Stromal cell of bone marrow (primary cell): ENCODE data around the gene MAST2.
"Not testable (repeated sequence)": the region's sequence is repeated elsewhere in the genome, so short reads cannot be mapped to it uniquely, and the experiment has no call there.

Experiments used
- DNase-seq: peaks from one replicate; pipeline ENCODE4 v3.0.0-alpha.2; 2012; ENCODE audit warnings: low read depth

The MAST2 gene

DNA sequence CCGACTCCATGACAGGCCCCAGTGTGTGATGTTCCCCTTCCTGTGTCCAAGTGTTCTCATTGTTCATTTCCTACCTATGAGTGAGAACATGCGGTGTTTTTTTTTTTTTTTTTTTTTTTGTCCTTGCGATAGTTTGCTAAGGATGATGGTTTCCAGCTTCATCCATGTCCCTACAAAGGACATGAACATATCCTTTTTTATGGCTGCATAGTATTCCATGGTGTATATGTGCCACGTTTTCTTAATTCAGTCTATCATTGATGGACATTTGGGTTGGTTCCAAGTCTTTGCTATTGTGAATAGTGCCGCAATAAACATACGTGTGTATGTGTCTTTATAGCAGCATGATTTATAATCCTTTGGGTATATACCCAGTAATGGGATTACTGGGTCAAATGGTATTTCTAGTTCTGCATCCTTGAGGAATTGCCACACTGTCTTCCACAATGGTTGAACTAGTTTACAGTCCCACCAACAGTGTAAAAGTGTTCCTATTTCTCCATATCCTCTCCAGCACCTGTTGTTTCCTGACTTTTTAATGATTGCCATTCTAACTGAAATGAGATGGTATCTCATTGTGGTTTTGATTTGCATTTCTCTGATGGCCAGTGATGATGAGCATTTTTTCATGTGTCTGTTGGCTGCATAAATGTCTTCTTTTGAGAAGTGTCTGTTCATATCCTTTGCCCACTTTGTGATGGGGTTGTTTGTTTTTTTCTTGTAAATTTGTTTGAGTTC lies 54.5 kb downstream of the MAST2 start:
- DNase-seq, result not testable (repeated sequence)

DNA sequence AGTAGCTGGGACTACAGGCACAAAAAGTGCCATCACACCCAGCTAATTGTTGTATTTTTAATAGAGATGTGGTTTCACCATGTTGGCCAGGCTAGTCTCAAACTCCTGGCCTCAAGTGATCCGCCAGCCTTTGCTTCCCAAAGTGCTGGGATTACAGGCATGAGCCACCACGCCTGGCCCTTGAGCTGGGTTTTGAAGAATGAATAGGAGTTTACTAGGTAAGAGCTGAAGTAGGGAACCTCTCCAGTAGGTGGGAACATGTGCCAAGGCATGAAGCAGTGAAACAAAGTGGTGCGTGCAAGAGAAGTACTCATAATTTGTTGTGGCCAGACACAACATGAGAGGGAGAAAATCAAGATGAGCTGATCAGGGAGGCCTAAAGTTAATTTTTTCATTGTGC lies 55.8 kb downstream of the MAST2 start:
- DNase-seq, result no peak

DNA sequence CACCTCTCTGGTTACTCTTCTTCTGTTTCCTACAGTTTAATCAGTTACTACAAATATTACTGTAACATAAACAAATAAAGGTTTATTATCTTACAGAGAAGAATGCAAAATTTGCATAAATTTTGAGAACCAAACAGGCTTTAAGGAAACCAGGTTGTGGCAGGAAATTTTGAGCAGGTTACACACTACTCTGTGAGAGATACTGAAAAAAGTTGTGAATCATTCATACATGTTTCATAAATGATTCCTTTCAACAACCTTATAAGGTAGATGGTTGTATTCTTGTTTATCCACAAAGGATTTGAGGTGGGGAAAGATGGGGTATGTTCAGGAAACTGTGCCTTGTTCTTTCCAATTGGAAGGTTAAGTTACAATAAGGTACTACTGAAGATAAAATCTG lies 58.6 kb downstream of the MAST2 start:
- DNase-seq, result no peak

DNA sequence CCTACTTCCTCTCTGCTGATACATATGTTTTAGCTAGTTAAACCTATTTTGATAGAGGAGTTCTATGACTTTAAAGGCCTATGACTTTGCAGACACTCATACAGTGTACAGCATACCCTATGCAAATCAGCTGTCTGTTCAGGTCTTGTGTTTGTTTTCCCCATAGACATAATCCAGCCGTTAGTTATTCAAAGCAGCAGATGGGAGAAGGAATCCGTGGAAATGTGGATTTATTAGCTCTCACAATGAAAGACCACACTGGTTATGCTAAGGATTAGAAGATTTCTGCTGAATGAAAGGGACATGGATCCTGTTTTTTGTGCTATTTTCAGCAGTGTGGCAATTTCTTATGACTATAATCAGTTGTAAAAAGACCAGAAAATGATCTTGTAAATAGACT lies 59.8 kb downstream of the MAST2 start:
- no peak for DNase-seq

DNA sequence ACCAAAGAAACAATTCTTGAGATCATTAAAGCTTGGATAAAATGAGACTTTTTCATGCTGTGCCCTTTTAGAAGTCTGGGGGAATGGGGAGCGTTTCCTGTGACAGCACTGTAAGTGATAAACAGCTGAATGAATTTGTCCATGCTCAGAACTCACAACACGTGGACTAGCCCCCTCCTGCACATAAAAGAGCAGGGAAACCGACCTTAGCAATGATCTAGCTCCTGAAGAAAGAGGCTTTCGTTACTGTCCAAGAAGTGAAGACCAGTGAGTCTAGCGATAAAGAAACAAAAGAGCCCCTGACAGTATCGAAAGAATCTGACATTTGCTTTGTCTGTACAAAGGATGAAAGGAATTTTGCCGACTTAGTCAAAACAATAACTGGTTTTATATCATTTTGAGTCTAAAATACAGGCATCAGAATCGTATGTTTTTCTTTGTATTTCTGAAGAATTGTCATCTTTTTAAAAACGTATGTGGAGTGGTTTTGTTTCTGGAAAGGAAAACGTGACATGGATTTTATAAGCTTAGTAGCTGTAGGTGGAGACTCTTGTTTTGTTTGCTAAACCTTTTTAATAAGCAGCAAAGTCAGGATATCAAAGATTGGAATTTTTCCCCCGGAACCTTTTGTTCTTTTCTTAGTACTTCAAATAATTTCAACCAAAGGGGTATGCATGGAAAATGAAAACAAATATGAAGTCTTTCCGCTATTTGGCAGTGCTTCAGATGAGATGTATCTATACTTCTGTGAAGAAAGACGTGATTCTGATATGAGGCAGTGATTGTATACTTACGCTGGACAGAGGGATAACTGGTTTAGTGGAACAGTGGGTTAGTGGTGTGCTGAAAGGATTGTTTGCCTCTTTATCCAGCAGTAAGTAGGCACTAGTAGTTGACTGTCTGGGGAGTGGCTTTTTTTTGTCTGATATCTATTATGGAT lies 61.0 kb downstream of the MAST2 start:
- no peak for DNase-seq

DNA sequence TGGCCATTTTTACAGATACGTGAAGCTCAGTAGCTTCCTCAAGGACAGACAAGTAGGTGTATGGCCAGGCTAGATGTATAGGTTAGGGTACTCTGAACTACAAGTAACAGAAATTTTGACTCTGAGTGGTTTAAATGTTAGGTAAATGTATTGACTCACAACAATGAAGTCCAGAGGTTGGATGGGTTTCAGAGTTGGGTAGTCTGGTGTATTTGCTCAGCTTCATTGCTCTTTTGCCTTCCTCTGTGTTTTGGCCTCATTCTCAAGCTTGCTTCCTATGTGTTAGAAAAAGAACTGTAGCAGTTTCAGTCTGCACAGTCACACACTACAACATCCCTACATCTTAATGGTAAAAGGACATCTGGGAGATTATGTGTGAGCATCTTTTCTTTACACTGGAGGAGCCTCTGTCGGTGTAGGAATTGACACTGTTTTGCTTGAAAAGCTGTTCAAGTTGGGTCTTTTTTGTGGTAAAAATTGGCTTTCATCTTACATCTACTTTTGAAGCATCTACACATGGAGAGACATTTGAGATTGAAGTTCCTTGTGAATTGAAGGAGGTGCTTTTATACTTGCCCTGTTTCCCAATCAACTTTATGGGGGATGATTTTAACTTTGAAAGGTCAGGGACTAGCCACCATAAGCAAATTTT lies 64.4 kb downstream of the MAST2 start:
- no peak for DNase-seq

DNA sequence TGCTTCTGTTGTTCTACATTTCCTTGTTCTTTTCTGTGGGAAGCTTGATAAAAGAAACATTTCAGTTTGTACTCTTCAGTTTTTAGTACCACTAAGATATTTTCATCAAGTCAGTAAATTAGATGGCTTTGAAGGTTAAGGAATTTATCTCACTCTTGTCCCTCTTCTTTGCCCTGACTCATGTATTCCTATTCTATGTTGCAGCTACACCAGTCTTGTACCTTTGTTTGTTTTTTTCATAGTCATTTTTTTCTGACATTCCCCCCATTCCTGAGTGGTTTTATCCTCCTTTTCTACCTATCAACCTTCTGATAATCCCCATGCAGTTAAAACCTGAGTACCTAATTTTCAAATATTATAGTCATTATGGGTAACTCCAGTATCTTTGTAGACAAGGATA lies 65.4 kb downstream of the MAST2 start:
- no peak for DNase-seq

DNA sequence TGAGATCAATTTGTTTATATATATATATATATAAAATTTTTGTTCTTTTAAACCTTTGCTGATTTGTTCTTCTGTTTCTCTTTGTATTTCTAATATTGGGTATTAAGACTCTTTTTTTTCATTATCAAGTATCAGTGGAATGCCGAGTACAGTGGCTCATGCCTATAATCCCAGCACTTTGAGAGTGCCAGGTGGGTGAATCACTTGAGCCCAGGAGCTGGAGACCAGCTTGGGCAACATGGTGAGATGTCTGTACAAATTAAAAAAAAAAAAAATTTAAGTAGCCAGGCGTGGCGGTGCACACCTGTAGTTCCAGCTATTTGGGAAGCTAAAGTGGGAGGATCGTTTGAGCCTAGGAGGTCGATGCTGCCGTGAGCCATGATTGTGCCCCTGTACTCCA lies 67.1 kb downstream of the MAST2 start:
- no peak for DNase-seq

DNA sequence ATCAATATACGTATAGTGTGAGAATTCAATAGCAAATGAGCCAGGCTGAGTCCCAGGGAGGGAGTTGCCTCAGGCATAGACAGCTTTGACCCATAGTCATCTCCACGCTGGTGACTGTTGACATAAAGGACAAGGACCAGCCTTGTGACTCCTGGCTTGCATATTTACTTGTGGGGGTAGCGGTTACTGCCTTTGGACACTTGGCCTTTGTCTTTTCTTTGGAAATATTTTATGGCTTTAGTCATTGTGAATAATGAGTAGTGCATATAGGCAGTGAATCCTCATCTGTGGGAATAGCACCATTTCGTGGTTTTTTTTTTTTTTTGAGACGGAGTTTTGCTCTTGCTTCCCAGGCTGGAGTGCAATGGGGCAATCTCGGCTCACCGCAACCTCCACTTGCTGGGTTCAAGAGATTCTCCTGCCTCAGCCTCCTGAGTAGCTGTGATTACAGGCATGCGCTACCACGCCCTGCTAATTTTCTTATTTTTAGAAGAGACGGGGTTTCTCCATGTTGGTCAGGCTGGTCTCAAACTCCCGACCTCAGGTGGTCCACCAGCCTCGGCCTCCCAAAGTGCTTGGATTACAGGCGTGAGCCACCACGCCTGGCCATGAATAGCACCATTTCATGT lies 68.9 kb downstream of the MAST2 start:
- DNase-seq, result peak; percentile 33

DNA sequence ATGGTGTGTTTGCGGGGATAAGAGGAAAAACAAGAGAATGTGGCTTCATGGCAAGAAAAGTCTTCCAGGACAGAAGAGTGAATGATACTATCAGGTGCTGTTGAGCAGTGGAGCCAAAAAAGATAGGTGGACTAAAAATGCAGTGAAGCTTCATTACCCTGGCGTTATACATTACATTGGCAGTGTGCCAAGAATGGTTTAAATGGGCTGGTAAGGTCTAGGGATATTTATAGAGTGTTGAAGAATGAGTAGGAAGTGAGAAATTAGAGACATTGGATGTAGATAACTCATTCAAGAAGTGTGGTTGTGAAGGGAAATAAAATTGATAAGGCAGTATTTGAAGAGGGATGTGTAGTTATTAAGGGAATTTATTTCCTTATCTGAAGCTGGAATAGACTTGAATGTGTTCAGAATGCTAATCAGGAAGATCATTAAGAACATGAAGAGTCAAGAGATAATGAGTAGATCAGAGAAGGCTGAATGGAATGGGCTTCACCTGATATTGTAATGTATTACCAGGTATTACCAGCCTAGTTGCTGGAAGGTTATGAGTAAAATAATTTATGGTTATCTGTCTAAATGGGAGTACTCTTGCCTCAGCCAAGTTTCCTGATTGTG lies 72.7 kb downstream of the MAST2 start:
- no peak for DNase-seq

DNA sequence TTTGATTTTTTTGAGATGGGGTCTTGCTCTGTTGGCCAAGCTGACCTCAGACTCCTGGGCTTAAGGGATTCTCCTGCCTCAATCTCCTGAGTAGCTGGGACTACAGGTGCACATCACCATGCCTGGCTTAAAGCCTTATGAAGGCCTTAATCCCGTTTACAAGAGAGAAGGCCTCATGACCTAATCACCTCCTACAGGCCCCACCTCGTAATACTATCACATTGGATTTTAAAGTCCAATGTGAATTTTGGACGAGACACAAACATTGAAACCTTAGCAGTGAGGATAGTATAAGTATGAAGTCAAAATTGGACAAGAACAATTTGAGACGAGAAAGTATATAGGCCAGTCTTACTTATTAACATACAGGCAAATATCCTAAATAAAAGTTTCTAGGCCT lies 73.9 kb downstream of the MAST2 start:
- no peak for DNase-seq

DNA sequence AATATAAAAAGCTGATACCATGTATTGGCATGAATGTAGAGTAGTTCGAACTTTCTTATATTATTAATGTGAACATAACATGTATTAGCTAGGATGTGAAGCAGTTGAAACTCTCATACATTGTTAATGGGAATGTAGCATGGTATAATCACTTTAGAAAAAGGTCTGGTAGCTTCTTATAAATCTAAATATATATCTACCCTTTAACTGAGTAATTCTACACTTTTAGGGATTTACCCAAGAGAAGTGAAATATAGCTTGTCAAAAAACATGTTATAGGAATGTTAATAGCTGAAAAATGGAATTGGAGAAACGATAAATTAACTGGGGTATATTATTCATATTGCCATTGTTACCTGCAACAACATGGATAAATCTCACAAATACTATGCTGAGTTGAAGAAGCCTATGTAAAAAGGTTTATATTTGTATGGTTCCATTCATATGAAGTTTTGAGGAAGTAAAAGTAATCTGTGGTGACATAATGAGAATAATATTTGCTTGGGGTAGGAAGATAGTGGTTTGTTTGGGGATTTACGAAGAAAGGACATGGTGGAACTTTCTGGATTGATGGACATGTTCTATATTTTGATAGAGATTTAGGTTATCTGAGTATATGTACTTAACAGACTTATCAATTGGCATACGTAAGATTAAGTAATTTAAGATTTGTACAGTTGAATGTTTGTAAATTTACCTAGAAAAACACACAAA lies 76.6 kb downstream of the MAST2 start:
- no peak for DNase-seq

DNA sequence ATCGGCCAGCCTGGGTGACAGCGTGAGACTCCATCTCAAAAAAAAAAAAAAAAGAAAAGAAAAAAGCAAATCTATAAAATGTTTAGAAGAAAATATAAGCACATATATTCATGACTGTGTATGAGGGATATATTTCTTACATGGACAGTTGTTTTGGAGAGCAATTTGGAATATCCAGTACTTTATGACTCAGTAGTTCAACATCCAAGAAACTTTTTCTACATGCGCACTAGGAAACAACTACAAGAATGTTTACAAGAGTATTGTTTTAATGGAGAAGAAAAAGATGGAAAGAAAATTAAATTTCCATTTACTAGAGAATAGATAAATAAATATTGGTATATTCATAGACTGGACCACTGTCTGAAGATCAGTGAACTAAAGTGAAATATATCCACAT lies 77.5 kb downstream of the MAST2 start:
- peak; percentile 8 for DNase-seq

DNA sequence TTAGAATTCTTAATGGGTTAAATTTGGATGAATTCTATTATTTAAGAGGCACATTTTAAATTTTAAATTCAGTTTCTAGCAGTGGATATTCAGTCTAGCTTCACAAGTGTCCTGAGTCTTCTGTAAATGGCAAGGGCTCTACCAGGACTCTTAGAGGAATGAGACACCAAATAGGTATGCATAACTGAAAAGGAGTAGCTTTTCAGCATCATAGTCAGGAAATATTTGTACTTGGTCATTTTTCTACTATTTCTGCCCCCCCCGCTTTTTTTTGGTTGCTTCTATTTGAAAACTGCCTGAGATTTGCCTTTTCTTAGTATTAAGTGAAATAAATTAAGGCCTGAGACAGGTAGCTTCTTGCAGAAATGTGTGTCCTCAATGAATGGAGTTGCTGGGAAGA lies 80.2 kb downstream of the MAST2 start:
- DNase-seq, result peak; percentile 8

DNA sequence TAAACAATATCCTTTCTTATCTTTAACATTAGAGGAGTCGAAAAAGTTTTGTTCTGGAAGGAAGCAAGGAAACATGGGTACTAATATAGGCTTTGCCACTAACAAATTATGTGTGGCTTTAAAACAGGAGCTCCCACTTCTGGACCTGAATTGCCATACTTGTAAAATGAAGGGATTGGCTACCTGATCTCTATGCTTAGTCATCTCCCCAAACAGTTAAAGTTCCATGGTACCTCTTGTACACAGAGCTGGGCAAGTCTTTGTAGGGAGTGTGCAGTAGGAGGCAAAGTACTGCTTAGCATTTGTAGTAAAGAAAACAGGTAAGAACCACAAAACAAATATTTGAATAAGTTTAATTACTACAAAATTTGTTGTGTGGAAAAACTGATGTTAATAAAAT lies 81.3 kb downstream of the MAST2 start:
- DNase-seq, result no peak

DNA sequence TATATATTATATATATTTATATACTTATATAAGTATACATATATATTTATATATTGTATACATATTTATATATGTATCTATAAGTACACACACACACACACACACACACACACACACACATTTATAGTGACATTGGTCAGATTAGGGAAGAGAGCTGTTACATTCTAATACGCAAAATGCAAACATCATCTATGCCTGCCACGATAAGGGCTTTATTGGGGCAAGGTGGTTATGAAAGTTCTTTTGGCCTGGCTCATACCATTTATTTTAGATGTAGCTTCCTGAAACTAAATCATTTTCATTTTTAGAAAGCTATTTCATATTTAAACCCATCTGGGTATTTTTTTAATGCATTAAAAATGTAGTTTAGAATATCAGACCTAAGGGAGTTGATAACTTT lies 82.8 kb downstream of the MAST2 start:
- no peak for DNase-seq

DNA sequence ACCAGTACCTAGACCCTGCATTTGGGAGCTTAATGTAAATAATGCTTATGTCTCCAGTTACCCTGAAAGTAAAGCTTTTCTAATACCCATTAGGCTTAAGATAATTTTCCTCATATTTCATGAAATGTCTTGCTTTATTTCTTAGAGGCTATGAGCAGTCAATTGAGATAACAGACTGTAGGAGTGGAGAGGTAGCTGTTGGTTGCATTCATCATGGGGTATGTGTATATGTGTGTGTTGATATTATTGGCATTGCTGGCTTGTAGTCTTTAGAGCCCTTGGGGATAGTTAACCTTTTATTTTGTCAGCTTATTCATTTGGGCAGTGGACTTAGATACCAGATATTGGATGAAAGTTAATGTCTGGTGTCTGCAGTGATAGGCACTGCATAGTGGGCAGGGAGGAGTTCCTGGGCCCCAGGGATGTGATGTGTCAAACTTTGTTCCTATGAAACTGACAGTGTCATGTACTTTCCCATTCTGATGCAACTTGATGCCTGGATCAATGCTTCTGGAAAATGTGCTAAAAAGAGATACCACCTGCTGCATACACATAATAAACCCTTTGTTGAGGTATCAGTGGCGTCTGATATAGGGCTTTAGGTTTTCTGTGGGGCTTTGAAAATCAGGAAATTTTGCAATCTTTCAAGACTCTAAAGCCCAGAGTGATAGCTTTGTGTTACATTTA lies 83.9 kb downstream of the MAST2 start:
- DNase-seq, result no peak

DNA sequence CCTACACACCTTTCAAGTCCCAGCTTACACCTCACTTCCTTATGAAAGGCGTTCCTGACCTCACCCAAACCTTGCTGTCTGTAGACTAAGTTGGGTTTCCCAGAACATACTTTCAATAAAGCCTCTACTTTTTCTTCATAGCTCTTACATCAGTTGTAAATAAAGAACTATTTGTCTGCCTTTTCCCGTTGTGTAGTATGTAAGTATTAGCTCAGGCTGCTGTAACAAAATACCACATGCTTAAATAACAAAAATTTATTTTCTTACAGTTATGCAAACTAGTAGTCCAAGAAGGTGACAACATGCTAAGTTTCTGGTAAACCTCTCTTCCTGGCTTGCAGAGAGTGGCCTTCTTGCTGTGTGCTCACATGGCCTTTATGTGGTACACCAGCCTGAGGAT lies 86.7 kb downstream of the MAST2 start:
- DNase-seq, result no peak

DNA sequence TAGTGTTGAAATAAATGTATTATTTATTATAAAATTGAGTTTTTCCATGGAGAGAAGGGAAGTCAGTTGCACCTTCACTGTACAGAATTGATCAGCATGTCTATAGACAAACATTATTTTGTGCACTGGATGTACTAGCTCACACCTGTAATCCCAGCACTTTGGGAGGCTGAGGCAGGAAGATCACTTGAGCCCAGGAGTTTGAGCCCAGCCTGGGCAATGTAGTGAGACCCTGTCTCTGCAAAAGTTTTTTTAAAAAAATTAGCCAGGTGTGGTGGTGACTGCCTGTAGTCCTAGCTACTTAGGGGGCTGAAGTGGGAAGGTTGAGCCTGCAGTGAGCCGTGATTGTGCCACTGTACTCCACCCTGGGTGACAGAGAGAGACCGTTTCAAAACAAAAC lies 87.7 kb downstream of the MAST2 start:
- DNase-seq, result no peak

DNA sequence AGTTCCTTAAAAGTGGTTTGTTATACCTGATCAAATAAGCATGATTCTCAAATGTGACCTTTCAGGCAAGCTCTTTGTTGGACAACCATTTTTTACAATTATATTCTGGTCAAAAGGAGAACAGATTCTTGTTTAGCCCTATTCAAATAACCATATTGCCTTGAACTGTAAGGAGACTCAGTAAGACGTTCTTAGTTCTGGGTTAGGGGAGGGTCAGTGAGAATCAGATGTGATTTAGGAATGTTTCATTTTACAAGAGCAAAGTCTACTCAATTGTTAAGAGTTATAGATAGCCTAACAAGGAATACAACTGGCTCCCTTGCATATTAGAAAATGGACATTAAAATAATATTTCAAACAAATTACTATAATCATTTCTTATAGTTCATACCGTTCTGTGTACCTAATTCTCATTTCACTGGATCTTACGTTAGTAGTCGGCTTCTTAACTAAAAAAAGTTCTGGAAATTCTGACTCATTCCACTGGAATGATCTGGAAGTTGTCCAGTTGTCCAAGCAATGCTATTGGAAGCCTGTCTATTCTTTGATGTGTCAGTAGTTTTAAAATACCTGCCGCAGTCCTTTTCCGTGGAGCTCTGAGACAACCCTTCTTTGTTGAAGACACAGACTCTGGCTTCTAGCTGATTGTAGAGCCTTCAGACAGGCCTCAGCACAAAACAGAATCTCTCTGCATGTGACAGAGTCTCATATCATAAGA lies 88.8 kb downstream of the MAST2 start:
- DNase-seq, result peak; percentile 74
